Neural crest cell (in vitro differentiated cells): ENCODE results near the gene AGPAT3. TPM values are rescaled to one million over a fixed set of nuclear protein-coding genes. Genes with fewer than 3 reads are reported as not detected.
A peak's percentile ranks its signal among the peaks of the same experiment; 100 is the strongest.

Source experiments
- DNase-seq: peaks from one replicate; pipeline ENCODE4 v3.0.0; 2021; ENCODE audit warnings: low read depth, mixed read lengths, low spot score
- H3K27ac Mint-ChIP-seq: one replicate; pipeline ENCODE4 v1.8.0; 2021; ENCODE audit warnings: mild to moderate bottlenecking, mixed read lengths; ENCODE audit not compliant: unreplicated experiment
- H3K27me3 Mint-ChIP-seq: 2 replicates; pipeline ENCODE4 v1.8.0; 2021; ENCODE audit warnings: low read depth, mild to moderate bottlenecking, mixed read lengths
- H3K36me3 Mint-ChIP-seq: 2 replicates; pipeline ENCODE4 v1.8.0; 2021; ENCODE audit warnings: low read depth, mild to moderate bottlenecking, mixed read lengths
- H3K4me1 Mint-ChIP-seq: 2 replicates; pipeline ENCODE4 v1.8.0; 2021; ENCODE audit warnings: mixed read lengths
- H3K4me3 Mint-ChIP-seq: one replicate; pipeline ENCODE4 v1.8.0; 2021; ENCODE audit warnings: mild to moderate bottlenecking, mixed read lengths
- H3K9me3 Mint-ChIP-seq: 2 replicates; pipeline ENCODE4 v1.8.0; 2021; ENCODE audit warnings: mixed read lengths
- total RNA-seq: library from RNA; stranded (reverse); gene quantifications from 2 replicates; pipeline ENCODE4 v1.2.1, GENCODE V29; 2021
- TF ChIP-seq, protein P1 (sequence below): fragments of 200-600 bp; sonication (generic); conservative IDR thresholded peaks from 2 replicates; pipeline ENCODE4 v1.5.0; 2021; ENCODE audit warnings: antibody characterized with exemption, mild to moderate bottlenecking

AGPAT3 gene
- total RNA-seq, 1 donor from 2014 or later = 37.3 TPM

DNA sequence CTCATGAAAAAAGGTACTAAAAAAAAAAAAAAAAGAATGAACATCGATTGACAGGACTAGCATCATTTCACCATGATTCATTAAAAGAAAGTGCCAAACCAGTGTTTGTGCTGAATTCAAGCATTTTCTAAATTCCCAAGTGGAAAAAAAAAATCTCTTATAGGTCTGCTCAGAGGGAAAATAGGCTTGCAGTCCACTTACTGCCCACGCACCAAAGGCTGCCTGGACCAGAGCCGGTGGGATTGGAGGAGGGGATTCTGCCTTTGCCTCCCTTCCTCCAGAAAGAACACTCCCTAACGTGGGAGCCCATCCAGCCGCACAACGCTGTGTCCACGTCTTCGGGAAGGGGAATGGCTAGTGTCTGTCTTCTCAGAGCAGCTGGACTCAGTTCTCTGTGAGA lies 141.6 kb downstream of the AGPAT3 start:
- DNase-seq = no peak
- no peak overlapping the region for H3K27ac Mint-ChIP-seq
- no peaks in the 10 kb centered on the region for H3K27me3 Mint-ChIP-seq
- H3K4me3 Mint-ChIP-seq = no peak overlapping the region
- peaks cover 9% of the 10 kb centered on the region for H3K4me1 Mint-ChIP-seq
- no peaks in the 10 kb centered on the region for H3K9me3 Mint-ChIP-seq
- TF ChIP-seq, protein P1, sequence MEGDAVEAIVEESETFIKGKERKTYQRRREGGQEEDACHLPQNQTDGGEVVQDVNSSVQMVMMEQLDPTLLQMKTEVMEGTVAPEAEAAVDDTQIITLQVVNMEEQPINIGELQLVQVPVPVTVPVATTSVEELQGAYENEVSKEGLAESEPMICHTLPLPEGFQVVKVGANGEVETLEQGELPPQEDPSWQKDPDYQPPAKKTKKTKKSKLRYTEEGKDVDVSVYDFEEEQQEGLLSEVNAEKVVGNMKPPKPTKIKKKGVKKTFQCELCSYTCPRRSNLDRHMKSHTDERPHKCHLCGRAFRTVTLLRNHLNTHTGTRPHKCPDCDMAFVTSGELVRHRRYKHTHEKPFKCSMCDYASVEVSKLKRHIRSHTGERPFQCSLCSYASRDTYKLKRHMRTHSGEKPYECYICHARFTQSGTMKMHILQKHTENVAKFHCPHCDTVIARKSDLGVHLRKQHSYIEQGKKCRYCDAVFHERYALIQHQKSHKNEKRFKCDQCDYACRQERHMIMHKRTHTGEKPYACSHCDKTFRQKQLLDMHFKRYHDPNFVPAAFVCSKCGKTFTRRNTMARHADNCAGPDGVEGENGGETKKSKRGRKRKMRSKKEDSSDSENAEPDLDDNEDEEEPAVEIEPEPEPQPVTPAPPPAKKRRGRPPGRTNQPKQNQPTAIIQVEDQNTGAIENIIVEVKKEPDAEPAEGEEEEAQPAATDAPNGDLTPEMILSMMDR = no peak
- H3K36me3 Mint-ChIP-seq = no peaks in the 10 kb centered on the region

DNA sequence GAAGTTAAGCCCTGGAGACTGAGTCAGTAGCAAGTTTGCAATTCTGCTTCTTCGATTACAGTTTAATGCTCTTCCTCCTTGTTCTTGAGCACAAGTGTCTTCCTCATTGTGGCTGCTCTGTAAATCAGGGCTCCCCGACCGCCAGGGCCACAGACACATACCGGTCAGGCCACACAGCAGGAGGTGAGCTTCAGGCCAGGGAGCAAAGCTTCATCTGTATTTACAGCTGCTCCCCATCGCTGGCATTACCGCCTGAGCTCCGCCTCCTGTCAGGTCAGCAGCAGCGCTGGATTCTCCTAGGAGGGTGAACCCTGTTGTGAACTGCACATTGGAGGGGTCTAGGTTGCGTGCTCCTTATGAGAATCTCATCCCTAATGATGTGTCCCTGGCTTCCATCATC lies 145.4 kb downstream of the AGPAT3 start:
- H3K4me1 Mint-ChIP-seq = peaks cover 33% of the 10 kb centered on the region
- TF ChIP-seq, protein P1 = no peak
- no peaks in the 10 kb centered on the region for H3K27me3 Mint-ChIP-seq
- no peaks in the 10 kb centered on the region for H3K9me3 Mint-ChIP-seq
- no peak overlapping the region for H3K27ac Mint-ChIP-seq
- H3K4me3 Mint-ChIP-seq = peak overlapping the region; percentile 90
- H3K36me3 Mint-ChIP-seq = no peaks in the 10 kb centered on the region
- no peak for DNase-seq

DNA sequence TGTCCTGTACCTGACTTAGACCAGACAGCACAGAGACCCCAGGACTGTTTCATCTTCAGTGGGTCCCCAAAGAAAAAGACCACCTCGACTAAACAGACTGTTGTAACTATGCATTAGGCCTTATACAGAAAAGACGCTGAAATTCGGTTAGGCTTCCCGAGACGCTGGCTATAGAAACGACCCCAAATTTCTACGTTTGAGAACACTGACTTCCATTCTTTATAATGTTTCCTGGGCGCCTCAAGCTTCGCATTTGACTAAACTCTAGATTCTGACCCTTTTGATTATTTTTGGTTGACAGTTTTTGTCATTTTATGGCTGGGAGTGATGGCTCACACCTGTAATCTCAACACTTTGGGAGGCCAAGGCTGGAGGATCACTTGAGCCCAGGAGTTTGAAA lies 146.1 kb downstream of the AGPAT3 start:
- TF ChIP-seq, protein P1 = no peak
- H3K27me3 Mint-ChIP-seq = no peaks in the 10 kb centered on the region
- no peak for DNase-seq
- H3K27ac Mint-ChIP-seq = peak overlapping the region; percentile 82
- H3K4me1 Mint-ChIP-seq = peaks cover 33% of the 10 kb centered on the region
- H3K9me3 Mint-ChIP-seq = no peaks in the 10 kb centered on the region
- no peaks in the 10 kb centered on the region for H3K36me3 Mint-ChIP-seq
- peak overlapping the region; percentile 90 for H3K4me3 Mint-ChIP-seq

DNA sequence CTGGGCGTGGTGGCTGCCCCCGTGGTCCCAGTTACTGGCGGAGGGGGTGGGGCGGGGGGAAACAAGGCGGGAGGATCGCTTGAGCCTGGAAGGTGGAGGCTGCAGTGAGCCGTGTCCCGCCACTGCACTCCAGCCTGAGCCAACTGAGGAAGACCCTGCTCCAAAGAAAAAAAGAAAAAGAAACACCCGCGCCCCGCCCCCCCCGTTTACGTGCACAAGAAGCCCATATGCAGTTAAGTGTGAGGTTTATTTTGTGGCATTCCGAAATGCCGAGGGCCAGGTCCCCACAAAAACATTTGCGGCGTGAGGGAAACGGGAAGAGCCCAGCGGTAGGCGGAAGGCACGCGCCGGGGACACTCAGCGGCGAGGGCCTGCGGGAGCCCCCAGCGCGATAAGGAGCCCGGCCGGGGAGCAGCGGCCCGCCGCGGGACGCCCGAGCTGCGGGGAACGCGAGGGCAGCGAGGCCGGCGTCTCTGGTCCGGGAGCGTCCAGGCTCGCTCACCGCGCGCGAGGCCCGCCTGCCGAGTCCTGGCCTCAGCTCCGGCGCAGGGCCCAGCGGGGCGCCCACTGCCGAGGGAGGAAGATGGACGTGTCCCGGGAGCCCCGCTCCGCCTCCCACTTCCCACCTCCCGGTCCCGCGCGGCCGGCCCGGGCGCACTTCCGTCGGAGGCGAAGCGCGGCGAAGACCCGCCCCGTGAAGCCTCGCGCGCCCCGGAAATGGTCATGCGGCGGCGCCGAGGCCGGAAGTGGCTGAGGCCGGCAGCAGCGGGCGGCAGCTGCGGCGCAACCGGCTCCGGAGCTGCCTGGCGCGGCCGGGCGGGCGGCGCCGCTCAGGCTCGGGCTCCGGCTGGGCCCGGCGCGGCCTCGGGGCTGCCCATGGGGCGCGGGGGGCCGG lies 146.8 kb downstream of the AGPAT3 start, which contains the start of gene TRAPPC10:
Gene TRAPPC10, plus strand, starts transcription at position 731 of the 895 bp plus-strand sequence. CDS start 185 bp downstream, outside the sequence.
- DNase-seq = peak; percentile 68
- H3K27me3 Mint-ChIP-seq = no peaks in the 10 kb centered on the region
- TF ChIP-seq, protein P1 = no peak
- H3K36me3 Mint-ChIP-seq = no peaks in the 10 kb centered on the region
- peak within 1 kb of the TSS; percentile 92 for H3K4me3 Mint-ChIP-seq
- H3K9me3 Mint-ChIP-seq = no peaks in the 10 kb centered on the region
- H3K4me1 Mint-ChIP-seq = peaks cover 33% of the 10 kb centered on the region
- peak within 1 kb of the TSS; percentile 89 for H3K27ac Mint-ChIP-seq

DNA sequence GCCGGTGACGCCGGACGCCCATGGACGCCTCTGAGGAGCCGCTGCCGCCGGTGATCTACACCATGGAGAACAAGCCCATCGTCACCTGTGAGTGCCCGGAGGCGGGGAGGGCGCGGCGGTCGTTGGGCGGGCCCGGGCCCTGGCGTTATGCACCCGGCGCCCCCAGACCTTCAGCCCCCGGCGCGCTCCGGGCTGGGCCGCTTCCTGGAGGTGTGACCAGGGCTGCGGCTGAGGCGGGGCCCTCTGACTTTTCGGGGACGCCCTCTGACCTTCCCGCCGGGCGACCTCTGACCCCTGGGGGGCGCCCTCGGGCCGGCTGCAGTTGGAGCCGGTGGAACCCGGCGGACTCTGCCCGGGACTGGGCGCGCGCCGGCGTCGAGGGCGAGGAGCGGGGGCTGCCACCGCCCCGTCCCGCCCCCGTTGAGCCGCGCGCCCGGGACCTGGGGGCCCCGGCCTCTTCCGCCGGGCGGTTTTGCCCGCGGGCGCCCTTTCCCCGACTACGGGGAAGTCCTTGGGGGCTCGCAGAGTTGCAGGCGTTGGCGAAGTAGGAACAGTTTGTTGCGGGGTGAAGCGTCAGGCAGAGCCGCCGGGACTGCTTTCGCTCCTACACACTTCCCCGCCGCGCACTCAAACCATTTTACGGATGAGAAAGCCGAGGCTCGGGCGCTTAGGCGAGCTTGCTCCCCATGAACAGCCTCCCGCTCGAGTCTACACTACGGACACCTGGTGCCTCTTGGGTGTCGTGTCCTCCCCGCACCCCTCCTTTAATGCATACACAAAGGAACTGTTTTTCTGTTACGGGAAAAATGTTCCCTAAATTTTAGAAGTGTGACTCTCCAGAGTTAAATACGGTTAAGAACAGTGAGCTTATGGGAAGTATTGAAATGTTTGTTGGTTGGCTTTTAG lies 147.7 kb downstream of the AGPAT3 start:
- peaks cover 37% of the 10 kb centered on the region for H3K4me1 Mint-ChIP-seq
- TF ChIP-seq, protein P1 = peak; percentile 40
- H3K9me3 Mint-ChIP-seq = no peaks in the 10 kb centered on the region
- H3K27ac Mint-ChIP-seq = peak overlapping the region; percentile 89
- peak overlapping the region; percentile 92 for H3K4me3 Mint-ChIP-seq
- no peaks in the 10 kb centered on the region for H3K27me3 Mint-ChIP-seq
- DNase-seq = peak; percentile 41
- no peaks in the 10 kb centered on the region for H3K36me3 Mint-ChIP-seq
